K562 (cell line): ENCODE measurements around the gene PTTG1IP. TPM values are rescaled to one million over a fixed set of nuclear protein-coding genes. Genes with fewer than 3 reads are reported as not detected.
A peak's percentile ranks its signal among the peaks of the same experiment; 100 is the strongest.

Source experiments
- ATAC-seq: fragments of 200-7000 bp; cut with Tn5 transposase; 3 replicates; pipeline ENCODE4 v1.9.1; 2020; ENCODE audit warnings: moderate library complexity
- BruUV-seq: library from RNA; stranded (reverse); fragments of 400-500 nt; replicated peaks from 2 replicates; lab custom pipeline; 2021; lab: Mats Ljungman, UMichigan
- CTCF ChIA-PET: fragments of 300-600 bp; formaldehyde crosslinking; extraction: SDS; loops from one replicate; lab custom pipeline; 2021; ENCODE audit warnings: low intra/inter-chr PET ratio; lab: Yijun Ruan, JAX
- POLR2A ChIA-PET: fragments of 300-600, 350-650 bp; sonication (Branson Sonifier 250); formaldehyde crosslinking; extraction: SDS; loops from one replicate; lab custom pipeline; 2021; ENCODE audit warnings: antibody characterized with exemption, inconsistent platforms; lab: Yijun Ruan, JAX
- DNase-seq, 4 experiments: peaks; one replicate each; pipeline versions ENCODE4 v3.0.0 to v3.0.0-alpha.2; 2011 to 2018; ENCODE audit warnings: low spot score in 3 of 4, mixed read lengths in 3 of 4; ENCODE audit errors: extremely low read depth in 1 of 4
- FAIRE-seq: peaks from 2 replicates; lab custom pipeline; 2011; peaks lifted over from hg19 to GRCh38; lab: Jason Lieb, UNC
- H2AFZ ChIP-seq: 2 replicates; pipeline ENCODE4 v1.6.0; 2011; ENCODE audit warnings: low read depth, low read length, control low read depth, inconsistent platforms
- H3K27ac ChIP-seq: fragments of 200-600 bp; 3 replicates; pipeline ENCODE4 v1.8.0; 2011; ENCODE audit warnings: low read depth, mild to moderate bottlenecking, control low read depth, inconsistent platforms, low read length, moderate library complexity, mixed read lengths; ENCODE audit errors: extremely low read depth
- H3K27me3 ChIP-seq, 2 experiments: fragments of 300-600 bp in 1 of 2; 2 replicates in 1 of 2; 3 replicates in 1 of 2; pipeline versions ENCODE4 v1.6.0 to v1.8.0; 2011; ENCODE audit warnings: inconsistent platforms in 2 of 2, low read length in 2 of 2, mild to moderate bottlenecking in 1 of 2, mixed read lengths in 1 of 2, moderate library complexity in 1 of 2; ENCODE audit not compliant: control insufficient read depth in 2 of 2, insufficient read depth in 2 of 2
- H3K36me3 ChIP-seq: fragments of 300-600 bp; 3 replicates; pipeline ENCODE4 v1.8.0; 2011; ENCODE audit warnings: mild to moderate bottlenecking, low read length, inconsistent platforms; ENCODE audit not compliant: control insufficient read depth, insufficient read depth
- H3K4me1 ChIP-seq, 2 experiments: fragments of 200-600 bp in 1 of 2; replicated peaks in 1 of 2; 2 replicates in 1 of 2; 3 replicates in 1 of 2; pipeline versions ENCODE4 v1.5.1 to v1.8.0; 2011; ENCODE audit warnings: inconsistent platforms in 2 of 2, low read length in 2 of 2, mild to moderate bottlenecking in 1 of 2, mixed read lengths in 1 of 2, moderate library complexity in 1 of 2; ENCODE audit not compliant: control insufficient read depth in 2 of 2, insufficient read depth in 2 of 2
- H3K4me2 ChIP-seq: 2 replicates; pipeline ENCODE4 v1.6.1; 2011; ENCODE audit warnings: low read length, control low read depth, inconsistent platforms, mixed read lengths; ENCODE audit not compliant: insufficient read depth
- H3K4me3 ChIP-seq: fragments of 200-600 bp; sonication (generic), shearing (Covaris generic); 2 replicates; pipeline ENCODE4 v1.5.1; 2016; ENCODE audit warnings: control low read depth, inconsistent platforms
- H3K79me2 ChIP-seq: fragments of 200-600 bp; 3 replicates; pipeline ENCODE4 v1.8.0; 2011; ENCODE audit warnings: low read length, inconsistent platforms; ENCODE audit not compliant: control insufficient read depth, insufficient read depth
- H3K9ac ChIP-seq, 2 experiments: 2 replicates each; pipeline versions ENCODE4 v1.6.0 to v1.6.1; 2011; ENCODE audit warnings: low read depth in 2 of 2, low read length in 2 of 2, control low read depth in 1 of 2, inconsistent platforms in 1 of 2, mild to moderate bottlenecking in 1 of 2, mixed read lengths in 1 of 2; ENCODE audit not compliant: insufficient read depth in 1 of 2
- H3K9me1 ChIP-seq: one replicate; pipeline ENCODE4 v1.6.0; 2011; ENCODE audit warnings: inconsistent platforms, mild to moderate bottlenecking, low read length, moderate library complexity; ENCODE audit not compliant: control insufficient read depth, insufficient read depth
- H3K9me3 ChIP-seq: replicated peaks from 2 replicates; pipeline ENCODE4 v1.5.1; 2011; ENCODE audit warnings: low read depth, low read length, inconsistent platforms; ENCODE audit not compliant: control insufficient read depth, insufficient read depth
- H4K20me1 ChIP-seq: replicated peaks from 2 replicates; pipeline ENCODE4 v1.6.1; 2011; ENCODE audit warnings: low read length, inconsistent platforms, mixed read lengths; ENCODE audit not compliant: control insufficient read depth, insufficient read depth
- BDP1 ChIP-seq: IDR thresholded peaks from 3 replicates; pipeline ENCODE4 v1.6.1; 2011; ENCODE audit not compliant: insufficient read length, insufficient read depth
- CBFA2T2 ChIP-seq: fragments of 450-650 bp; conservative IDR thresholded peaks from 2 replicates; pipeline ENCODE4 v1.6.1; 2017; ENCODE audit warnings: mild to moderate bottlenecking
- CHCHD3 ChIP-seq: fragments of 250-450 bp; sonication (Bioruptor Pico); IDR thresholded peaks from 2 replicates; pipeline ENCODE4 v2.1.2; 2022; ENCODE audit warnings: mild to moderate bottlenecking
- FOXM1 ChIP-seq, 2 experiments: fragments of 450-650 bp in 1 of 2; sonication (generic) in 1 of 2; formaldehyde crosslinking in 1 of 2; IDR thresholded peaks; 2 replicates each; pipeline versions ENCODE4 v1.6.1 to v1.9.0; 2017 to 2022; ENCODE audit warnings: low read depth in 2 of 2, mild to moderate bottlenecking in 2 of 2, missing genetic modification reagents in 1 of 2, moderate library complexity in 1 of 2
- GATA2 ChIP-seq: sonication (generic); formaldehyde crosslinking; IDR thresholded peaks from 2 replicates; pipeline ENCODE4 v1.4.0; 2020; ENCODE audit warnings: mild to moderate bottlenecking, missing genetic modification reagents
- GATAD2A ChIP-seq: fragments of 450-650 bp; IDR thresholded peaks from 2 replicates; pipeline ENCODE4 v1.6.1; 2017
- KDM1A ChIP-seq, 2 experiments: fragments of 450-650 bp; IDR thresholded peaks; 2 replicates each; pipeline ENCODE4 v1.6.1; 2016; ENCODE audit warnings: mild to moderate bottlenecking in 2 of 2
- MCM3 ChIP-seq: fragments of 450-650 bp; IDR thresholded peaks from 2 replicates; pipeline ENCODE4 v1.6.1; 2016
- NFIC ChIP-seq: fragments of 450-650 bp; IDR thresholded peaks from 2 replicates; pipeline ENCODE4 v1.6.1; 2017; ENCODE audit warnings: mild to moderate bottlenecking, inconsistent platforms
- NR3C1 ChIP-seq: sonication (generic); formaldehyde crosslinking; IDR thresholded peaks from 2 replicates; pipeline ENCODE4 v1.8.1; 2022; ENCODE audit warnings: missing genetic modification reagents
- POLR2A ChIP-seq: fragments of 450-650 bp; conservative IDR thresholded peaks from 2 replicates; pipeline ENCODE4 v1.6.1; 2016
- PRPF4 ChIP-seq: fragments of 200-400 bp; formaldehyde crosslinking; IDR thresholded peaks from one replicate; pipeline ENCODE4 v1.6.1; 2017; ENCODE audit warnings: low read length, low read depth, mild to moderate bottlenecking; ENCODE audit not compliant: insufficient read depth, poor library complexity, severe bottlenecking
- PTRF ChIP-seq: fragments of 450-650 bp; IDR thresholded peaks from 2 replicates; pipeline ENCODE4 v1.6.1; 2016; ENCODE audit warnings: mild to moderate bottlenecking, missing genetic modification characterization, missing compliant biosample characterization
- SFPQ ChIP-seq: fragments of 200-400 bp; formaldehyde crosslinking; IDR thresholded peaks from 2 replicates; pipeline ENCODE4 v1.6.1; 2017; ENCODE audit warnings: mild to moderate bottlenecking, low read depth, low read length, moderate library complexity
- TAF7 ChIP-seq: fragments of 450-650 bp; IDR thresholded peaks from 2 replicates; pipeline ENCODE4 v1.6.1; 2016; ENCODE audit warnings: missing genetic modification characterization, missing compliant biosample characterization
- THRAP3 ChIP-seq: fragments of 450-650 bp; IDR thresholded peaks from 2 replicates; pipeline ENCODE4 v1.6.1; 2016; ENCODE audit warnings: mild to moderate bottlenecking, inconsistent platforms, borderline replicate concordance
- ZC3H8 ChIP-seq: fragments of 450-650 bp; IDR thresholded peaks from 2 replicates; pipeline ENCODE4 v1.6.1; 2017
- ZNF124 ChIP-seq: sonication (generic); formaldehyde crosslinking; IDR thresholded peaks from 2 replicates; pipeline ENCODE4 v1.8.1; 2022; ENCODE audit warnings: missing genetic modification reagents
- ZNF212 ChIP-seq: fragments of 450-650 bp; formaldehyde crosslinking; IDR thresholded peaks from 2 replicates; pipeline ENCODE4 v1.4.0; 2020; ENCODE audit warnings: mild to moderate bottlenecking
- ZNF518B ChIP-seq: fragments of 250-450 bp; sonication (Bioruptor Pico); IDR thresholded peaks from 2 replicates; pipeline ENCODE4 v1.5.0; 2021; ENCODE audit warnings: mild to moderate bottlenecking, moderate library complexity
- WGBS: fragments of 100-300 bp; shearing (Covaris generic); methylation state at CpG from one replicate; pipeline ENCODE4 v1.1.6; 2016; ENCODE audit warnings: low coverage, mixed read lengths; ENCODE audit not compliant: insufficient coverage; ENCODE audit errors: missing lambda C conversion rate; 5-methylcytosine and 5-hydroxymethylcytosine counted together
- in situ Hi-C: fragments of 300-500 bp; cut with MboI; formaldehyde crosslinking; loops from 4 replicates; pipeline ENCODE4 v1.15.0; 2018; ENCODE audit warnings: inconsistent platforms, mixed read lengths
- intact Hi-C: fragments of 100-400 bp; cut with micrococcal nuclease; formaldehyde crosslinking; loops from 2 replicates; pipeline ENCODE4 v1.14.2; 2022
- polyA plus RNA-seq, 8 experiments: library from polyadenylated mRNA; depleted of rRNA in 4 of 8; stranded (reverse) in 5 of 8; unstranded in 3 of 8; fragments of >200 nt; fragmentation: Nextera tagmentation in 2 of 8; fragmentation: Illumina TruSeq in 1 of 8; extraction: Ambion mirVana in 2 of 8; extraction: Trizol in 1 of 8; gene quantifications; 2 replicates each; pipeline versions ENCODE4 v1.2.1 to v1.2.3, GENCODE V29; 2011 to 2014; ENCODE audit warnings: inconsistent platforms in 1 of 8, missing spikeins in 1 of 8
- total RNA-seq, 7 experiments: library from RNA; depleted of rRNA in 6 of 7; stranded (reverse); fragments of >200 nt in 6 of 7; fragmentation: Illumina TruSeq in 2 of 7; extraction: Trizol in 2 of 7; gene quantifications; 2 replicates each; pipeline versions ENCODE4 v1.2.1 to v1.2.3, GENCODE V29; 2011 to 2021; ENCODE audit warnings: low replicate concordance in 1 of 7

The PTTG1IP gene
- total and polyA plus RNA-seq, 9 of the 15 experiments (the other 6 are each of a cell fraction or from before 2014, with no cell fraction given) = 5.0 to 99.3 (median 82.4) TPM

- H3K79me2 ChIP-seq = no peaks in the 10 kb centered on the region
- 20% methylated on average over 18 of the region's 19 CpGs for WGBS
- H2AFZ ChIP-seq = peak overlapping the region; percentile 43; the same call in 1 of the 2 replicates
- H3K36me3 ChIP-seq = no peaks in the 10 kb centered on the region
- in situ Hi-C loops (no loop called here), intact Hi-C loops (no loop called here)
- peak; percentile 68 to 79 (median 74) for DNase-seq
- no peak overlapping the region for H3K9ac ChIP-seq
- CTCF ChIA-PET = interaction anchor here (0.6 to 0.9 kb wide), 4 partner anchors 110 to 169 kb away, joined by 3 to 5 read pairs (median 4); partner anchors contain the start of gene UBE2G2
- no TSS peak for BruUV-seq
- H3K27ac ChIP-seq = no peak overlapping the region
- H4K20me1 ChIP-seq = no peaks in the 10 kb centered on the region; the same call in none of the 2 replicates
- no peaks in the 10 kb centered on the region for H3K9me1 ChIP-seq
- H3K27me3 ChIP-seq = peaks cover 19 to 35% of the 10 kb centered on the region in 2 experiments
- peak; percentile 92 for ATAC-seq
- POLR2A ChIA-PET = no interaction called here
- no peaks in the 10 kb centered on the region for H3K9me3 ChIP-seq
- peak; percentile 68 for FAIRE-seq
- no peak overlapping the region for H3K4me2 ChIP-seq
- H3K4me3 ChIP-seq = no peak overlapping the region
- H3K4me1 ChIP-seq = peaks cover 9 to 56% of the 10 kb centered on the region in 2 experiments; a peak in 3 of 5 replicates
- TF ChIP-seq SFPQ (no peak), GATAD2A (no peak), ZC3H8 (no peak), POLR2A (no peak), PRPF4 (no peak), GATA2 (no peak), ZNF212 (no peak), BDP1 (no peak), ZNF518B (CRISPR knock-in tag) (no peak), CHCHD3 (CRISPR knock-in tag) (no peak), ZNF124 (CRISPR knock-in tag) (no peak), CBFA2T2 (no peak), THRAP3 (no peak), NR3C1 (CRISPR knock-in tag) (no peak), FOXM1 (IDR thresholded peaks at IDR 0.05; ENCODE audit: low read depth) (no peak), FOXM1 (CRISPR knock-in tag; IDR thresholded peaks at IDR 0.05; ENCODE audit: low read depth) (no peak), MCM3 (no peak), TAF7 (no peak), KDM1A (IDR thresholded peaks at IDR 0.05) (no peak), NFIC (peak; percentile 40; the same call in 1 of the 2 replicates), PTRF (tag) (no peak)
Measured at GRCh38 chr21:44911384-44912157, 38.1 kb upstream of the PTTG1IP start.
